ENCODE results near the gene RBM6.

- no peak for TF ChIP-seq EZH2 (IDR thresholded peaks at IDR 0.05; ENCODE audit: insufficient read depth, poor library complexity, severe bottlenecking)
- no peak for TF ChIP-seq EZH2phosphoT487 (IDR thresholded peaks at IDR 0.05; ENCODE audit: insufficient read depth, low read depth)
These were observed 36.2 kb upstream of the RBM6 start, which contains the start of gene MST1R for GRCh38 chr3:49903451-49904424.

Measured in GM23248 (cell line).